Fibroblast of mammary gland (primary cell): ENCODE results near the gene ACOT7.

Experiments used
- DNase-seq: peaks from one replicate; pipeline ENCODE4 v3.0.0-alpha.2; 2010; ENCODE audit warnings: low read depth
- H3K4me3 ChIP-seq: 2 replicates; pipeline ENCODE4 v1.5.1; 2011; ENCODE audit warnings: low read depth, mild to moderate bottlenecking, low read length, moderate library complexity; ENCODE audit not compliant: control insufficient read depth
- TF ChIP-seq, protein P1 (sequence below): conservative IDR thresholded peaks from 2 replicates; pipeline ENCODE4 v1.5.1; 2011; ENCODE audit warnings: low read depth, low read length, inconsistent platforms; ENCODE audit not compliant: control insufficient read depth, insufficient read depth

Gene ACOT7

DNA sequence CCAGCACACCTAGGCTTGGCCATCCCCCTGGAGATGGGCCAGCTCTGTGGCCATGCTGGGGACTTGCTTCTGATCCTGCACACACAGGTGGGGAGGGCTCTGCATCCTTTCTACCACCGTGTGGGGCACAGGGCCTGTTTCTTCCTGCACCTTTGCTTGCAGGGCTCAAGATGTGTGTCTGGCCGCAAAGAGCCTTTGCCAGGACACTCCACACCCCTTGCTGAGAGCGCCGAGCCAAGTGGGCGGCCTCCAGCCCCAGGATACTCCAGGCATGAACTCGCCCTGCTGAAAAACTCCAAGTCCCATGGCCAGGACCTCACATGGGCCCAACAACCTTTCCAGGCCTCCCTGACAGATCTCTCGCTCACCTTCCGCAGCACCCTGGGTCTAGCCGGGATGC, 121.1 kb downstream of the ACOT7 start:
- H3K4me3 ChIP-seq, result no peak overlapping the region
- no peak for DNase-seq
- TF ChIP-seq, protein P1, sequence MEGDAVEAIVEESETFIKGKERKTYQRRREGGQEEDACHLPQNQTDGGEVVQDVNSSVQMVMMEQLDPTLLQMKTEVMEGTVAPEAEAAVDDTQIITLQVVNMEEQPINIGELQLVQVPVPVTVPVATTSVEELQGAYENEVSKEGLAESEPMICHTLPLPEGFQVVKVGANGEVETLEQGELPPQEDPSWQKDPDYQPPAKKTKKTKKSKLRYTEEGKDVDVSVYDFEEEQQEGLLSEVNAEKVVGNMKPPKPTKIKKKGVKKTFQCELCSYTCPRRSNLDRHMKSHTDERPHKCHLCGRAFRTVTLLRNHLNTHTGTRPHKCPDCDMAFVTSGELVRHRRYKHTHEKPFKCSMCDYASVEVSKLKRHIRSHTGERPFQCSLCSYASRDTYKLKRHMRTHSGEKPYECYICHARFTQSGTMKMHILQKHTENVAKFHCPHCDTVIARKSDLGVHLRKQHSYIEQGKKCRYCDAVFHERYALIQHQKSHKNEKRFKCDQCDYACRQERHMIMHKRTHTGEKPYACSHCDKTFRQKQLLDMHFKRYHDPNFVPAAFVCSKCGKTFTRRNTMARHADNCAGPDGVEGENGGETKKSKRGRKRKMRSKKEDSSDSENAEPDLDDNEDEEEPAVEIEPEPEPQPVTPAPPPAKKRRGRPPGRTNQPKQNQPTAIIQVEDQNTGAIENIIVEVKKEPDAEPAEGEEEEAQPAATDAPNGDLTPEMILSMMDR, result no peak

DNA sequence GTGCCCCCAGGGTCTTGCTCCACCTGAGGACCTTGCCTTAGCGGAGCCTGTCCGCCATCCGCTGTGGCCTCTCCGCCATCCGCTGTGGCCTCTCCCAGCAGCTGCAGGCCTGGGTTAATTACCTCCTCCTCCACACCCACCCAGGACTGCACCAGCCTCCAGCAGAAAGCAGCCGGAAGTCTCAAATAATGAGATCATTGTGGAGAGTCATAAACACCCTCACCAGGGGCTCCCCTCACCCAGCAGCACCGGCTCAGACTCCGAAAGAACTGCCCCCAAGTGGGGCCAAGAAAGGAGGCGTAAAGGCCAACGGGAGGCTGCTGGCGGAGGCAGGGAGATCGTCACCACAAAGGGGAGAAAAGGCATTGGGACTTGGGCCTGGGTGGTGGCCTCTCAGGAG, 122.0 kb downstream of the ACOT7 start:
- DNase-seq, result no peak
- no peak overlapping the region for H3K4me3 ChIP-seq
- TF ChIP-seq, protein P1, result no peak

DNA sequence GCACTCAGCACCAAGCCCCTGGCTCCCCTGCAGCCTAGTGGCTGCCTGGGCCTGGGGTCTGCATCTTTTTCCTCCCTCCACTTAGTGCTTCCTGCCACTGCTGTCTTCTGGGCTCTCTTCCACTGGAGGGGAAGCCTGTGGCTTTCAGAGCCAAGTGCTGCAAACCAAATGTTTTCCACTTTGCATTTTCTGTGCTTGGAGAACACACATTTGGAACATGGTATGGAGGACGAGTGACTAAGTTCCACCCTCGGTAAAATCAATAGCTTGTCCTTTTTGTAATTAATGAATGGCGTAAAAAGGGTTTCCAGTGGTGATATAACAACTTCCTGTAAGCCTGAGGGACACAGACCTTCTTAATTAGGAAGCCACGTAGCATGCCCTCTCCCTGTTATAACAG, 122.6 kb downstream of the ACOT7 start:
- DNase-seq, result no peak
- TF ChIP-seq, protein P1, result no peak
- H3K4me3 ChIP-seq, result no peak overlapping the region

DNA sequence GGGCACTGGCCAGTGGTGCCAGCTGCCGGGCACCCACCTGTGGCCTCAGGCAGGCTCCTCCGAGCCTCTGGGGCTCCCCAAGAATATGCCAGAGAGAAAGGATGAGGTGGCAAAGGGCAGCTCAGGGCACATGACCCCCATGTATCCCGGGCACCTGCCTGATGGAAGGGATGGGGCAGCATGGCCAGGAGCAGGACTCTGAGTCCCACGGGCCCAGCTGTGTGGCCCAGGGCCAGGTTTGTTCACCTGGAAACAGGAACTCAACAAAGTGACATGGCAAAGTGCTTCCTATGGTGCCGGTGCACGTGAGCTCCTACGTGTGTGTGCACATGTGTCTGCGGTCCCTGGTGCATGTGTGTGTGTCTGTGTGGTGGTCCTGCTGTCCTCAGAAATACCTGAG, 123.2 kb downstream of the ACOT7 start:
- no peak overlapping the region for H3K4me3 ChIP-seq
- no peak for DNase-seq
- TF ChIP-seq, protein P1, result no peak

DNA sequence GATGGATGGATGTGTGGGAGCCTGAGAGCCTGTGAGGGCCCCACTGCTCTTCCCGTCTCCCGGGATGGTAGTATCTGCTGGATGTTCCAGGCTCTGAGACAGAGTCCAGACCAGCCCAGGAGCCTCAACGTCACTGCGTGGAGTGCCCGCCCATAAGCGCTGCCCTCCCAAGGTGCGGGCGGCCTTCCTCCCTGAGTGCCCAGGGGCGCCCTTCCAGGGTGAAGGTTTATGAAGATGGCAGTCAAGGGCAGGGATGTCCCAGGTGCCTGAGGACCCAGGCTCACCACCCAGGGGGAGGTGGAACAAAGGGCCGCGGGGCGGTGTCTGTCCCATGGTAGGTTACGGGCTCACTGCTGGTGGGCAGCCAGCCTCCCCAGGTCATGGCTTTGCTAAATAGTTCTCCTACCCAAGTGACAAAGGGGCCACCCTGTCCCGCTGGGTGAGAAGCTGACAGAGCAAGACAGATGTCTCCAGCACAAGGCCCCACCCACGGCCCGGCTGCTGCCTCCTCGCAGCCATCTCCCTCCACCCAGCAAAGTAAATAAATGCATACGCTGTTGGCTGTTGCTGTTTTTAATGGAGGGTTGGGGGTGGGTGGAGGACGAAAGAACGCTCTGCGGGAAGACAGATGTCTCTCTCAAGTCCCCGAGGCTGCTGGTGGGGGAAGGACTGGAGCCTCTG, 123.7 kb downstream of the ACOT7 start:
- no peak for DNase-seq
- H3K4me3 ChIP-seq, result no peak overlapping the region
- TF ChIP-seq, protein P1, result no peak

DNA sequence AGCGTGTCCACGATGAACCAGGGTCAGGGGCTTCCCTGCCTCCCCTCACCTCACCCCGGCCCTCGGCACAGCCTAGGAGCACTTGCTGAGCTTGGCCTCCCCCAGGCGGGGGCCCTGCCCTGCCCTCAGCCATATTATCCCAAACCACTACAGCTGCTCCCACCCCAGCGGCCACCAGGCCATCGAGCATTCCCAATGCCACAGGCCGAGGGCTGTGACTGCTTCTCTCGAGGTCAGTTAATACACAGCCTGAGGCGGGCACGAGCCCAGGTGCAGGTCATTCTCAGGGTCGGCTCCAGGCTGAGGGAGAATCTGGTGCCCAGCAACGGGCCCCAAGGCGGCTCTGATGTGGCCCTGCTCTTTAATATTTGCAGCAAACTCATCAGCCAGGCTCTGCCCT, 124.3 kb downstream of the ACOT7 start:
- H3K4me3 ChIP-seq, result no peak overlapping the region
- TF ChIP-seq, protein P1, result no peak
- DNase-seq, result no peak

DNA sequence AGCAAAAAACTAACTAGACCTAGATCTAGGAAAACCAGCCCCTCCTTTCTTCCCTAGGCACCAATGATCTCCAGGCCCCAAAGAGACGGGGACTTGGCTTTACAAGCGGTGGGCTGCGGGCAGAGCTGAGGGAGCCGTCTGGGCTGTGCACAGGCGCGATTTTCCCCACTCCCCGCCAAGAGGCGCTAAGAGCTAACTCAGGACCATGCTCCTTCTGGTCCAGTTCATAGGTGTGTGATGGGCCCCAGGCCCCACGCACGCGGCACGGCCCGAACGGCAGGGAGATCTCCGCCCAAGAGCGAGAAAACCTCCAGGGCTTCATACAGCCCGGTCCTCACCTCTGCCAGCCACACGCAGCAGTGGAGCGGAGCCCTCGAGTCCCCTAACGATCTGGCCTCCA, 125.2 kb downstream of the ACOT7 start:
- no peak for DNase-seq
- no peak overlapping the region for H3K4me3 ChIP-seq
- TF ChIP-seq, protein P1, result no peak
